Measurements from ENCODE around the gene CD7.

Gene CD7

DNA sequence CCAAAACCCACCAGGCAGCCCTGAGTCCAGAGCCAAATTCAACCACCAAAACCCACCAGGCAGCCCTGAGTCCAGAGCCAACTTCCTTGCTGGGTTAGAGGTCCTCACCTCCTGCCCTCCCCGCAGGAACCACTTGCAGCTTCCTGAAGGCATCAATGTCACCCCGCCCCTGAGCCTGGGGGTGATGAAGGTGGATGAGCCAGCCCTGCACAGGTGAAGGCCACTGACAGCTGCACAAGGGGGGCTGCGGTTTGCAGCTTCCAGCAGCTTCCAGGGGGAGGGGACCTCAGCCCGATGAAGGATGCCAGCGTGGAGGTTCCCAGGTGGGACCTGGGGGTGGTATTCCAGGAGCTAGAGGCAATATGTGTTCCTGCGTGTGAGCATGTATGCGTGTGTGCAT, 36.3 kb downstream of the CD7 start (continued):
- TF ChIP-seq, protein P1, sequence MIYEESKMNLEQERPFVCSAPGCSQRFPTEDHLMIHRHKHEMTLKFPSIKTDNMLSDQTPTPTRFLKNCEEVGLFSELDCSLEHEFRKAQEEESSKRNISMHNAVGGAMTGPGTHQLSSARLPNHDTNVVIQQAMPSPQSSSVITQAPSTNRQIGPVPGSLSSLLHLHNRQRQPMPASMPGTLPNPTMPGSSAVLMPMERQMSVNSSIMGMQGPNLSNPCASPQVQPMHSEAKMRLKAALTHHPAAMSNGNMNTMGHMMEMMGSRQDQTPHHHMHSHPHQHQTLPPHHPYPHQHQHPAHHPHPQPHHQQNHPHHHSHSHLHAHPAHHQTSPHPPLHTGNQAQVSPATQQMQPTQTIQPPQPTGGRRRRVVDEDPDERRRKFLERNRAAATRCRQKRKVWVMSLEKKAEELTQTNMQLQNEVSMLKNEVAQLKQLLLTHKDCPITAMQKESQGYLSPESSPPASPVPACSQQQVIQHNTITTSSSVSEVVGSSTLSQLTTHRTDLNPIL (CRISPR knock-in tag; IDR thresholded peaks at IDR 0.05; ENCODE audit: low read depth) = no peak
- no peak for TF ChIP-seq TOX (CRISPR knock-in tag; IDR thresholded peaks at IDR 0.05; ENCODE audit: borderline replicate concordance)

DNA sequence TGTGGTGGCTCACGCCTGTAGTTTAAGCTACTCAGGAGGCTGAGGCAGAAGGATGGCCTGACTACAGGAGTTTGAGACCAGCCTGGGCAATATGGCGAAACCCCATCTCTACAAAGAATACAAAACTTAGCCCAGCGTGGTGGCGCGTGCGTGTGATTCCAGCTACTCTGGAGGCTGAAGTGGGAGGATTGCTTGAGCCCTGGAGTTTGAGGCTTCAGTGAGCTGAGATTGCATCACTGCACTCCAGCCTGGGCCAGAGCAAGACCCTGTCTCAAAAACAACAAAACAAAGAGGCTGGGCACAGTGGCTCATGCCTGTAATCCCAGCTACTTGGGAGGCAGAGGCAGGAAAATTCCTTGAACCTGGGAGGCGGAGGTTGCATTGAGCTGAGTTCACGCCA, 36.9 kb downstream of the CD7 start:
- TF ChIP-seq TOX (CRISPR knock-in tag; IDR thresholded peaks at IDR 0.05; ENCODE audit: borderline replicate concordance) (no peak), SNAI2 (CRISPR knock-in tag; IDR thresholded peaks at IDR 0.05) (no peak), POU6F1 (CRISPR knock-in tag; IDR thresholded peaks at IDR 0.05; ENCODE audit: borderline replicate concordance, low read depth) (no peak), ZNF70 (CRISPR knock-in tag; IDR thresholded peaks at IDR 0.05) (no peak), ISL1 (CRISPR knock-in tag; IDR thresholded peaks at IDR 0.05) (no peak), BACH2 (CRISPR knock-in tag; IDR thresholded peaks at IDR 0.05; ENCODE audit: borderline replicate concordance) (no peak), PATZ1 (CRISPR knock-in tag; IDR thresholded peaks at IDR 0.05; ENCODE audit: borderline replicate concordance) (no peak)
- TF ChIP-seq, protein P1 (CRISPR knock-in tag; IDR thresholded peaks at IDR 0.05; ENCODE audit: low read depth) = no peak
- no peak for ATAC-seq

GRCh38 chr17:82278786-82279391, 38.5 kb downstream of the CD7 start:
- ATAC-seq = no peak
- no peak for TF ChIP-seq ESRRG (CRISPR knock-in tag; IDR thresholded peaks at IDR 0.05)
- TF ChIP-seq ZFP30 (CRISPR knock-in tag; IDR thresholded peaks at IDR 0.05) = no peak
- TF ChIP-seq PPARA (CRISPR knock-in tag; IDR thresholded peaks at IDR 0.05; ENCODE audit: borderline replicate concordance) = no peak
- TF ChIP-seq, protein P2, sequence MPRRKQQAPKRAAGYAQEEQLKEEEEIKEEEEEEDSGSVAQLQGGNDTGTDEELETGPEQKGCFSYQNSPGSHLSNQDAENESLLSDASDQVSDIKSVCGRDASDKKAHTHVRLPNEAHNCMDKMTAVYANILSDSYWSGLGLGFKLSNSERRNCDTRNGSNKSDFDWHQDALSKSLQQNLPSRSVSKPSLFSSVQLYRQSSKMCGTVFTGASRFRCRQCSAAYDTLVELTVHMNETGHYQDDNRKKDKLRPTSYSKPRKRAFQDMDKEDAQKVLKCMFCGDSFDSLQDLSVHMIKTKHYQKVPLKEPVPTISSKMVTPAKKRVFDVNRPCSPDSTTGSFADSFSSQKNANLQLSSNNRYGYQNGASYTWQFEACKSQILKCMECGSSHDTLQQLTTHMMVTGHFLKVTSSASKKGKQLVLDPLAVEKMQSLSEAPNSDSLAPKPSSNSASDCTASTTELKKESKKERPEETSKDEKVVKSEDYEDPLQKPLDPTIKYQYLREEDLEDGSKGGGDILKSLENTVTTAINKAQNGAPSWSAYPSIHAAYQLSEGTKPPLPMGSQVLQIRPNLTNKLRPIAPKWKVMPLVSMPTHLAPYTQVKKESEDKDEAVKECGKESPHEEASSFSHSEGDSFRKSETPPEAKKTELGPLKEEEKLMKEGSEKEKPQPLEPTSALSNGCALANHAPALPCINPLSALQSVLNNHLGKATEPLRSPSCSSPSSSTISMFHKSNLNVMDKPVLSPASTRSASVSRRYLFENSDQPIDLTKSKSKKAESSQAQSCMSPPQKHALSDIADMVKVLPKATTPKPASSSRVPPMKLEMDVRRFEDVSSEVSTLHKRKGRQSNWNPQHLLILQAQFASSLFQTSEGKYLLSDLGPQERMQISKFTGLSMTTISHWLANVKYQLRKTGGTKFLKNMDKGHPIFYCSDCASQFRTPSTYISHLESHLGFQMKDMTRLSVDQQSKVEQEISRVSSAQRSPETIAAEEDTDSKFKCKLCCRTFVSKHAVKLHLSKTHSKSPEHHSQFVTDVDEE (CRISPR knock-in tag; IDR thresholded peaks at IDR 0.05) = no peak
- TF ChIP-seq ZC3H10 (CRISPR knock-in tag; IDR thresholded peaks at IDR 0.05) = no peak
- no peak for TF ChIP-seq TOX (CRISPR knock-in tag; IDR thresholded peaks at IDR 0.05; ENCODE audit: borderline replicate concordance)
- no peak for TF ChIP-seq ZNF8 (CRISPR knock-in tag; IDR thresholded peaks at IDR 0.05)
- TF ChIP-seq RARB (CRISPR knock-in tag; IDR thresholded peaks at IDR 0.05) = no peak
- TF ChIP-seq ISL1 (CRISPR knock-in tag; IDR thresholded peaks at IDR 0.05) = no peak
- no peak for TF ChIP-seq ZFP3 (CRISPR knock-in tag; IDR thresholded peaks at IDR 0.05)
- no peak for TF ChIP-seq PATZ1 (CRISPR knock-in tag; IDR thresholded peaks at IDR 0.05; ENCODE audit: borderline replicate concordance)
- TF ChIP-seq SNAI2 (CRISPR knock-in tag; IDR thresholded peaks at IDR 0.05) = no peak

GRCh38 chr17:82278308-82278707, 39.1 kb downstream of the CD7 start:
- ATAC-seq = no peak
- TF ChIP-seq ISL1 (CRISPR knock-in tag; IDR thresholded peaks at IDR 0.05) (no peak), ZNF70 (CRISPR knock-in tag; IDR thresholded peaks at IDR 0.05) (no peak), PPARA (CRISPR knock-in tag; IDR thresholded peaks at IDR 0.05; ENCODE audit: borderline replicate concordance) (no peak), GLIS3 (CRISPR knock-in tag; IDR thresholded peaks at IDR 0.05) (no peak), ZNF565 (CRISPR knock-in tag; conservative IDR thresholded peaks at IDR 0.05; ENCODE audit: low read depth) (no peak), CSDC2 (CRISPR knock-in tag; IDR thresholded peaks at IDR 0.05) (no peak), ZFP3 (CRISPR knock-in tag; IDR thresholded peaks at IDR 0.05) (no peak), TOX (CRISPR knock-in tag; IDR thresholded peaks at IDR 0.05; ENCODE audit: borderline replicate concordance) (no peak), OSR1 (CRISPR knock-in tag; IDR thresholded peaks at IDR 0.05) (no peak), ESRRG (CRISPR knock-in tag; IDR thresholded peaks at IDR 0.05) (no peak), PATZ1 (CRISPR knock-in tag; IDR thresholded peaks at IDR 0.05; ENCODE audit: borderline replicate concordance) (no peak), SNAI2 (CRISPR knock-in tag; IDR thresholded peaks at IDR 0.05) (no peak)
- TF ChIP-seq, protein P1 (CRISPR knock-in tag; IDR thresholded peaks at IDR 0.05; ENCODE audit: low read depth) = no peak
